PC-3 (cell line): ENCODE measurements around the gene RFT1. TPM values are rescaled to one million over a fixed set of nuclear protein-coding genes. Genes with fewer than 3 reads are reported as not detected.
A peak's percentile ranks its signal among the peaks of the same experiment; 100 is the strongest.

ENCODE experiments used
- ATAC-seq: fragments of 200-7000 bp; cut with Tn5 transposase; 2 replicates; pipeline ENCODE4 v1.9.1; 2020; ENCODE audit warnings: mild to moderate bottlenecking, moderate library complexity
- BruUV-seq: library from RNA; stranded (reverse); fragments of 400-500 nt; replicated peaks from 2 replicates; lab custom pipeline; 2021; lab: Mats Ljungman, UMichigan
- CTCF ChIA-PET: fragments of 300-600 bp; sonication (Branson Sonifier 250); formaldehyde crosslinking; loops from one replicate; lab custom pipeline; 2022; ENCODE audit warnings: antibody characterized with exemption; lab: Charles Lee
- POLR2A ChIA-PET: fragments of 300-600 bp; sonication (Branson Sonifier 250); formaldehyde crosslinking; loops from one replicate; lab custom pipeline; 2022; ENCODE audit warnings: antibody characterized with exemption; ENCODE audit not compliant: unreplicated experiment; lab: Charles Lee
- DNase-seq: peaks from one replicate; pipeline ENCODE4 v3.0.0-alpha.2; 2015
- H2AFZ ChIP-seq: fragments of 300-600 bp; sonication (generic); 2 replicates; pipeline ENCODE4 v1.6.0; 2016; ENCODE audit warnings: antibody characterized with exemption, low read length
- H3F3A ChIP-seq: fragments of 300-600 bp; sonication (generic); one replicate; pipeline ENCODE4 v1.6.0; 2017; ENCODE audit warnings: antibody characterized with exemption, low read length, control low read depth, mild to moderate bottlenecking; ENCODE audit not compliant: unreplicated experiment
- H3K27ac ChIP-seq: fragments of 300-600 bp; sonication (generic); 2 replicates; pipeline ENCODE4 v1.5.1; 2016; ENCODE audit warnings: mild to moderate bottlenecking, low read length
- H3K27me3 ChIP-seq: fragments of 300-600 bp; sonication (generic); 2 replicates; pipeline ENCODE4 v1.6.1; 2016; ENCODE audit warnings: low read length, mixed read lengths
- H3K36me3 ChIP-seq: fragments of 300-600 bp; sonication (generic); 2 replicates; pipeline ENCODE4 v1.6.1; 2016; ENCODE audit warnings: low read depth, mixed run types, low read length, mixed read lengths
- H3K4me1 ChIP-seq: fragments of 300-600 bp; sonication (generic); 2 replicates; pipeline ENCODE4 v1.5.1; 2016; ENCODE audit warnings: low read length; ENCODE audit not compliant: insufficient read depth
- H3K4me2 ChIP-seq: fragments of 300-600 bp; sonication (generic); 2 replicates; pipeline ENCODE4 v1.6.0; 2016; ENCODE audit warnings: low read length
- H3K4me3 ChIP-seq: fragments of 300-600 bp; sonication (generic); 2 replicates; pipeline ENCODE4 v1.5.1; 2016; ENCODE audit warnings: mild to moderate bottlenecking, low read length, mixed read lengths
- H3K79me2 ChIP-seq: fragments of 300-600 bp; sonication (generic); 2 replicates; pipeline ENCODE4 v1.6.1; 2017; ENCODE audit warnings: low read length, mixed read lengths
- H3K9ac ChIP-seq: fragments of 300-600 bp; sonication (generic); 2 replicates; pipeline ENCODE4 v1.6.0; 2016; ENCODE audit warnings: mild to moderate bottlenecking, low read length
- H3K9me2 ChIP-seq: fragments of 300-600 bp; sonication (generic); replicated peaks from 2 replicates; pipeline ENCODE4 v1.6.1; 2016; ENCODE audit warnings: mixed run types, low read length, mixed read lengths
- H3K9me3 ChIP-seq: fragments of 300-600 bp; sonication (generic); 2 replicates; pipeline ENCODE4 v1.6.1; 2016; ENCODE audit warnings: low read length, mixed read lengths
- H4K20me1 ChIP-seq: fragments of 300-600 bp; sonication (generic); 2 replicates; pipeline ENCODE4 v1.6.1; 2016; ENCODE audit warnings: low read length, mixed read lengths
- EZH2 ChIP-seq: fragments of 300-600 bp; sonication (generic); IDR thresholded peaks from one replicate; pipeline ENCODE4 v1.6.1; 2017; ENCODE audit warnings: antibody characterized with exemption, mild to moderate bottlenecking, low read length; ENCODE audit not compliant: unreplicated experiment
- EZH2phosphoT487 ChIP-seq: fragments of 300-600 bp; sonication (generic); IDR thresholded peaks from 2 replicates; pipeline ENCODE4 v1.6.1; 2018; ENCODE audit warnings: mild to moderate bottlenecking, antibody characterized with exemption, low read length, borderline replicate concordance
- intact Hi-C: fragments of 100-400 bp; cut with micrococcal nuclease; formaldehyde crosslinking; loops from 2 replicates; pipeline ENCODE4 v1.9.0; 2023
- total RNA-seq: library from RNA; depleted of rRNA; stranded (reverse); fragments of >200 nt; gene quantifications from 2 replicates; pipeline ENCODE4 v1.2.3, GENCODE V29; 2014
- TF ChIP-seq, protein P1 (sequence below): fragments of 300-600 bp; sonication (generic); conservative IDR thresholded peaks from 2 replicates; pipeline ENCODE4 v1.5.1; 2017; ENCODE audit warnings: antibody characterized with exemption, low read depth, mild to moderate bottlenecking, low read length

RFT1 gene
- total RNA-seq, 1 experiment from 2014 or later = 24.6 TPM

DNA sequence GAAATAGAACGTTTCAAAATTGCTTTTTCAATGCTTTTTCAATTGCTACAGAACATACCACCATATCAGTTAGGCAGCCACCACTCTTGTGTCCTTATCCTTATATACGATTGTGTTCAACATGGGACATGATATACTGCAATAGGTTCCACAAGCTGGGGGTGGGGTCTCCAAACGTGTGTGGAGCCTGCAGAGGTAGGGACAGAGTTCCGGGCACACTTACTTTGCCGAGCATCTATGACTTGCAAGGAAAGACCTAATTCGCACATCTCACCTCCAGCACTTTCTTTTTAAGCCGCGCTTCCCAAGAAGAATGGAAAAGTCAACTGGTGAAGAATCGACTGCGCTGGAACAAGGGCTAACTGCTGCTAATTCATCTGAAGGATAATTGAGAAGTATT, 44.8 kb downstream of the RFT1 start:
- no peaks in the 10 kb centered on the region for H3F3A ChIP-seq
- no peaks in the 10 kb centered on the region for H3K79me2 ChIP-seq
- no peak overlapping the region for H3K4me3 ChIP-seq
- no peak for ATAC-seq
- TF ChIP-seq EZH2phosphoT487 = no peak
- H3K9me2 ChIP-seq = no peaks in the 10 kb centered on the region
- CTCF ChIA-PET = no interaction called here
- 0 out of 2 replicates have a peak, but pooled peaks cover 2% of the 10 kb centered on the region for H3K36me3 ChIP-seq
- H2AFZ ChIP-seq = no peak overlapping the region
- POLR2A ChIA-PET = no interaction called here
- no peaks in the 10 kb centered on the region for H3K9me3 ChIP-seq
- no peaks in the 10 kb centered on the region for H3K27me3 ChIP-seq
- H3K4me1 ChIP-seq = no peaks in the 10 kb centered on the region
- intact Hi-C loops = no loop called here
- H3K9ac ChIP-seq = no peak overlapping the region
- no TSS peak for BruUV-seq
- H4K20me1 ChIP-seq = no peaks in the 10 kb centered on the region
- H3K27ac ChIP-seq = no peak overlapping the region
- H3K4me2 ChIP-seq = no peak overlapping the region
- DNase-seq = no peak

DNA sequence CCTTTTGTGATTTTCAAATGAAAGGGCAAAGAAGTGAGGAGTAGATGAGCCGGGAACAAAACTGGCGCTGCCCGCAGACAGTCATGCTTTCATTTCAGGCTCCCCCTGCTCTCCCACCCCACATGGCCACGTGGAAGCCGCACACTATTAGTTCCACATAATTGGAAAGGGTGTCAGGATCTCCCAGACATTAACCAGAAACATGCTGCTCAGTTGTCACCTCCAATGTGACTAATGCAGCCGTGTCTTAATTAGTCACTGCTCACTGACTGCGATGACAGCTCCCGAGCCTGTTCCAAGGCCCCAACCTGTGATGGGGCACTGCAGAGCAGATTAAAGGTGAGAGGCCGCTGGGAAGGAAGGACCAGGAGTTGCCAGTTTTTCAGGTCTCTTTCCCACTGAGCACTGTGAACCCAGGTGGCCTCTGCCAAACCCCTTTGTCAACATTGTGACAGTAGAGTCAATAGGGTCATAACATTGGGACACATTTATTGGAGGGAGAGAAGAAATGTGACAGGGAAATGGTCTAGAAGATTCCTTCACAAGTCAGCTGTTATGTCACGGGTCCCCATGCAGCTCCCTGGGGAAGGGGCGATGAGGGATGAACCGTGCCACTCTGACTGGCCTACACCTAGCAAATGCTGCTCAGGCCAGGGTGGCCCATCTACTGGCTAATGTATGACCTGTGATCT, 45.8 kb downstream of the RFT1 start:
- Histone ChIP-seq H3K27me3 (no peaks in the 10 kb centered on the region), H3K27ac (no peak overlapping the region), H3K4me2 (no peak overlapping the region), H3K9ac (no peak overlapping the region), H2AFZ (no peak overlapping the region), H3K79me2 (no peaks in the 10 kb centered on the region), H3K36me3 (no peaks in the 10 kb centered on the region), H3F3A (no peaks in the 10 kb centered on the region), H3K4me3 (no peak overlapping the region), H3K9me2 (no peaks in the 10 kb centered on the region), H3K4me1 (no peaks in the 10 kb centered on the region), H4K20me1 (no peaks in the 10 kb centered on the region), H3K9me3 (no peaks in the 10 kb centered on the region)
- DNase-seq (no peak), ATAC-seq (peak; percentile 13; the same call in 1 of the 2 replicates)
- ChIA-PET POLR2A (no interaction called here), CTCF (interaction anchor here (0.6 kb wide), 1 partner anchor 35 kb away, joined by 5 read pairs; no protein-coding TSS in a partner anchor)
- intact Hi-C loops = no loop called here
- TF ChIP-seq EZH2phosphoT487 (no peak), EZH2 (no peak)
- TF ChIP-seq, protein P1, sequence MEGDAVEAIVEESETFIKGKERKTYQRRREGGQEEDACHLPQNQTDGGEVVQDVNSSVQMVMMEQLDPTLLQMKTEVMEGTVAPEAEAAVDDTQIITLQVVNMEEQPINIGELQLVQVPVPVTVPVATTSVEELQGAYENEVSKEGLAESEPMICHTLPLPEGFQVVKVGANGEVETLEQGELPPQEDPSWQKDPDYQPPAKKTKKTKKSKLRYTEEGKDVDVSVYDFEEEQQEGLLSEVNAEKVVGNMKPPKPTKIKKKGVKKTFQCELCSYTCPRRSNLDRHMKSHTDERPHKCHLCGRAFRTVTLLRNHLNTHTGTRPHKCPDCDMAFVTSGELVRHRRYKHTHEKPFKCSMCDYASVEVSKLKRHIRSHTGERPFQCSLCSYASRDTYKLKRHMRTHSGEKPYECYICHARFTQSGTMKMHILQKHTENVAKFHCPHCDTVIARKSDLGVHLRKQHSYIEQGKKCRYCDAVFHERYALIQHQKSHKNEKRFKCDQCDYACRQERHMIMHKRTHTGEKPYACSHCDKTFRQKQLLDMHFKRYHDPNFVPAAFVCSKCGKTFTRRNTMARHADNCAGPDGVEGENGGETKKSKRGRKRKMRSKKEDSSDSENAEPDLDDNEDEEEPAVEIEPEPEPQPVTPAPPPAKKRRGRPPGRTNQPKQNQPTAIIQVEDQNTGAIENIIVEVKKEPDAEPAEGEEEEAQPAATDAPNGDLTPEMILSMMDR = no peak
- no TSS peak for BruUV-seq

DNA sequence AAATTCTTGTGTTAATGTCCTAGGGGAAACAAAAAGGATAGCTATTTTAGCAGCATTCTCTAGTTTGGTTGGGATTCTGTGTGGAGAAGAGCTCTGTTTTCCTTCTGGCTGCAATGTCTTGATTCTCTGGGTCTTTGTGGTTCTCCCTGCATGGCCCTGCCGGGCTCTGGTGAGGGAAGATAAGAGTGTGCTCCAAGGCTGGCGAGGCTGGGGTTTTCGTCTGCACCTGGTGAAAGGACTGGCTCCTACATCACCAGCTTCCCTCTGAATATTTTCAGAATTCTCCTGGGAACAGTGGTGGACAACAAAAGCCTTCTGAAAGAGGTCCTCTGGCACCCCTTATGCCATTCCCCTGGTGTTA, 46.3 kb downstream of the RFT1 start:
- no peak for ATAC-seq
- POLR2A ChIA-PET = no interaction called here

More for the DNA sequence above, 46.3 kb downstream of the RFT1 start:
- no TSS peak for BruUV-seq
- Histone ChIP-seq H3K79me2 (no peaks in the 10 kb centered on the region), H3K4me2 (no peak overlapping the region), H3K4me3 (no peak overlapping the region), H3F3A (no peaks in the 10 kb centered on the region), H2AFZ (no peak overlapping the region), H3K9me2 (no peaks in the 10 kb centered on the region), H3K9me3 (no peaks in the 10 kb centered on the region), H3K9ac (no peak overlapping the region), H3K4me1 (no peaks in the 10 kb centered on the region), H3K36me3 (no peaks in the 10 kb centered on the region), H3K27me3 (no peaks in the 10 kb centered on the region), H4K20me1 (no peaks in the 10 kb centered on the region), H3K27ac (no peak overlapping the region)
- DNase-seq = no peak
- CTCF ChIA-PET = interaction anchor here (0.6 kb wide), 1 partner anchor 35 kb away, joined by 5 read pairs; no protein-coding TSS in a partner anchor
- intact Hi-C loops = no loop called here
- TF ChIP-seq, protein P1 = no peak
- TF ChIP-seq EZH2 (no peak), EZH2phosphoT487 (no peak)
